ENCODE measurements around the gene ZIC1.

Gene ZIC1

DNA sequence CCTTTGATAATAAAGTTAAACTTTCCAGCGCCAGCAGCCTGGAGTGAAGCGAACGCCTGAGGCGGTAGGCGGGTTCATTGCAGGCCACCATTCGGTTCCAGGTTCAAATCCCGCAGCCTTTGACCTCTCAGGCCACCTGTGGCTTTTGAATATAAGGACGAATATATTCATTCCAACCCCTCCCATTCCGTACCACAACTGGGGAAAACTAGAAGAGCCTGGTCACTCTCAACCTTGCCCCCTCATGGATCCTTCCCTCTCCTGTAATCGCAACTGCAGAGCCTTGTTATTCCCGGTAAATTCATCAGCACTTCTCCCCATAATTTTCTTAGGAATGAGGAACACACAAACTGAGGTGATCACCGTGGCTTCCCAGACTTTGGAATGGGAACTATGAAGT lies 38.0 kb upstream of the ZIC1 start:
- no peak for TF ChIP-seq ZNF274 (IDR thresholded peaks at IDR 0.05; ENCODE audit: low read depth, low read length)
- H3K4me3 ChIP-seq (ENCODE audit: low read length): no peak overlapping the region

DNA sequence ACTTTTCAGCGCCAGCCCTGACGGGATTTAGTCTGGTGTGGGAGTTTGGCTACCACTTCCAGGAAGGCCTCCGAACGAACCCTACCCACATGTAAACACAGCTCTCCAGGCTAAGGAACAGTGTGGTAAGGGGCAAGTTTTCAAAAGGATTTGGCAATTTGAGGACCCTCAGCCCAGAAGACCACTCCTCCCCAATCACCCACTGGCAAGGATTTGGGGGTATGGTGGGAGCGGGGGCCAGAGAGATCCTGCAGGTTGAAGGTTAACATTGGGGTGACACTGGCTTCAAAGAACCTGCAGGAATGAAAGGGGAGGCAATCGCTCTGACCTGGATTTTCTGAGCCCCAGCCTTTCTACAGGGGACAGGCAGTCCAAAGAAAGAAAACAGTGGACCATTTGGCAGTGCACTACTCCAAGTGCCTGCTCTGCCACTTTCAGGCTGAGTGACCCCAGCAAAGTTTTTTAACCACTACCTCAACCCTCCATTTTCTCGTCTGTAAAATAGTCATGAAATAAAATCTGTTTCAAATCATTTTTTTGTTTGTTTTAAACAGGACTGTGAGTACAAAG lies 37.3 kb upstream of the ZIC1 start:
- no peak for TF ChIP-seq ZNF274 (IDR thresholded peaks at IDR 0.05; ENCODE audit: low read depth, low read length)
- H3K4me3 ChIP-seq (ENCODE audit: low read length): no peak overlapping the region

DNA sequence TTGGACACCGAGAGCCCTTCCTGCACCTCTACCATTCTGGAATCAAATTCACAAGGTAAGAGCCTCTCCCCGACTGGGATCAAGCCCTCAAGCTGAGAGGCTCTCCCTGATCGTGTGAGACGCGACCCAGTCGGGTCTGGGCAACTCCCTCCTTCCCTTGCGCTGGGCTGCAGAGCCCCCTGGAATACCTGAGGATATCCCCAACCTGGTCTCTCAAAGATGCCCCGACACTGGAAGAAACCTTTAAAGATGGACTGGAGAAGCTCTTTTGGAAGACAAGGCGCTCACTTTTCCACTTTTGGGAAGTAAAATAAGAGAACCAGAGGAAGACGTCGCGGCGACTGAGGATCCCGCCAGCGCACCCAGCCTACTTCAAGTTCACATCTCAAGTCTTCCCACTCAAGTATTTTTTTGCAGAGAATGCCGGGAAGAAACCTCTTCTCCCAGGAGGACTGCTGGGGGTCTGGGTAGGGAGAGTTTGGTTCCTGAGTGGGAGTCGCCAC lies 36.6 kb upstream of the ZIC1 start:
- no peak for TF ChIP-seq ZNF274 (IDR thresholded peaks at IDR 0.05; ENCODE audit: low read depth, low read length)
- H3K4me3 ChIP-seq (ENCODE audit: low read length): no peak overlapping the region

DNA sequence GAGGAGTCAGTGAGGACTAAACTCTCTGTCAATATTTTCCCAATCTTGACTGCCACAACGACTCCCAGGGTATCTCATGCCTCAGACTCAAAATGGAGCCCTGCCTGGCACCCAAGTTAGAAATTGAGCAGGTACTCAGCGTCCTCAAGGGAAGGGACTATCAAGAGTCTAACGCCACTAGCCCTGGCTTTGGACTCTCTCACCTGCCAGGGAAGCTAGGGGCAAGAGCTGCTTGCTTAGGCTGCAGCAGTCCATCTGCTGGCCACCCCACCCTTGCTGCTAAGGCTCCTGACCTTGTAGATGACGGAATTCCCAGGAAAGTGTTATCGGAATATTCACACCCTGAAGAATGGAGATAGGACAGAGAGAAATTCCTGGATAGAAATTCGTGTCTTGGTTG lies 35.9 kb upstream of the ZIC1 start:
- H3K4me3 ChIP-seq (ENCODE audit: low read length): no peak overlapping the region
- TF ChIP-seq ZNF274 (IDR thresholded peaks at IDR 0.05; ENCODE audit: low read depth, low read length): no peak

DNA sequence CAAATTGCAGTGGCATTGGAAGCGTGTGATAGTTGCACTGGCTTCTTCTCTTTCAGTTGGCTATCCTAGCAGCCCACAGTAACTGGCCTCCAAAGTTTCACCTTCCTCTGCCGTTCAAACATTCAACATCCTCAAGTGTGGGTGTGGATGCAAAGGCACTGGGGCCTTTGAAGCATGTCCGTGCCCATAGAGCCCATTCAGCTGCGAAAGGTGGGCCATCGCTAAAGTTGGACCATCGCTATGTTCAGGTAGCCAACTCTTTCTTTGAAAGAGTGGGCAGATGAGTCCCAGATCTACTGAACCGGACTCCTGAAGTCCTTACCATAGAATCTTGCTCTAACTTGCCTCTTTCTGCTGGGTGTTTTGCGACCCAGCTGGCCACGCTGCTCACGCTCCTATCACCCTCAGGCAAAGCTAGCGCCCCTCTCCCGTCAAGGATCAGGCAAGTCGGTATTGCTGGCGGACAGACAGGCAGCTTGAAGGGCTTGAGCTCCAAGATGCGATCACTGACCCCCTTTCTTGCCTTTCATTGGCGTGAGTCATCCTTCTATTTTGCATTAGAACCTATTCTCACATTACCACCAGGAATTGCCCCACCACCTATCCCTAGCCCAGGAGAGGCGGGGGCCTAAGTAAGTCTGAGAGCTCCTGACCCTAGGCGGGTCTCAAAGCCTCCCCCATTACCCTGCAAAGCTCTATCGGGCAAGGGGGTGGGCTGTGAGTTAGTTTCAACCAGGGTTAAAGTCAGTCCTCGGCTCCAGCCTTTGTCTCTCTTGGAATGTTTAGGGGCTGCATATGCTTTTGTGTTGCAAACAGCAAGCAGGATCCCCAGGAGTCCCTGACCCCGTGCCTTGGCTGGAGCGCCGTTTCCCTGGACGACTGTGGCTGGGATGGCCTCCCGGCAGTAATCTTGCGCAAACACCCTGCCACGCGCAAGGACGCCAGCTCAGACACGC lies 31.5 kb upstream of the ZIC1 start:
- no peak for TF ChIP-seq ZNF274 (IDR thresholded peaks at IDR 0.05; ENCODE audit: low read depth, low read length)
- H3K4me3 ChIP-seq (ENCODE audit: low read length): no peak overlapping the region

DNA sequence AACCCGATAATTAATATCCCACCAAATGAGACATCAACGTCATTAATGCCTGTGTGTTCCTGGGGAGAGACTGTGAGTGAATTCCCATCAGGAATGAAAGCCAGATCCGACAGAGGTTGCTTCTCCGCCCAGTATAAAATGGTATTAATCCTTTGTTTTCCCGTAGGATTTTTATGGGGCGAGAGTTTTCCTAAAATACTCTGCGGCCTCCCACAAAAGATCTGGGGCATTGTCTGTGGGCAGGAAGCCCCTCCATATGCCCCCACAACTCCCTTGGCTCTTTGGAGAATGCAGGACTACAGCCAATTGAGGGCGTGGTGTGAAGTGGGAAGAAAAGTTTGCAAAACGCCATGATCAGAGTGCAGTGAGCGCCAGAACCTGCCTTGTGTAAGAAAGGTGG lies 29.5 kb upstream of the ZIC1 start:
- H3K4me3 ChIP-seq (ENCODE audit: low read length): no peak overlapping the region
- no peak for TF ChIP-seq ZNF274 (IDR thresholded peaks at IDR 0.05; ENCODE audit: low read depth, low read length)

DNA sequence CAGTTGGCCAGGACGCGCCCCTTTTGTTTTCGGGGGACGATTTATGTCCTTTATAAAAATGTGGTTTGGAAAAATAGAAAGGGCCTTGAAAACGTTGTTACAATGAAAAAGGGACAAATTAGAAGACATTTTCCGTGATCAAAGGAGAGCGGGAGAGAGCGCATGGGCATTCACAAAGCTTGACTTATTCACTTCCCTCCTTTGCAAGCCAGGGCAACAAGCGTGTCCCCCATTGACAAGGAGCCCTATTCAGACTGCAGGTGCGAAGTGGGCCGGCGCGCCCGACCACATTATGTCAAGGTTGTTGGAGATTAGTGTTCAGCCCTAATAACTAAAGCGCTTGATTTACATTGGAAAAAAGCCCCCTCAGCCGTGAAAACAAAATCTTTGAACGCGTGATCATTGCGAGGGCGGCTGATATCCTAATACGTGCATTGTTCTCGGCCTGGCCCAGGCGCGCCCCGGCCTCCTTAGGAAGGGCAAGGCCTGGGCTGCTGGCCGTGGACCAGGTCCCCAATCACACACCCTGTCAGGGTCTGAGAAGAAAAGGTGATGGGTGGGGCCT lies 28.7 kb upstream of the ZIC1 start:
- TF ChIP-seq ZNF274 (IDR thresholded peaks at IDR 0.05; ENCODE audit: low read depth, low read length): no peak
- no peak overlapping the region for H3K4me3 ChIP-seq (ENCODE audit: low read length)

DNA sequence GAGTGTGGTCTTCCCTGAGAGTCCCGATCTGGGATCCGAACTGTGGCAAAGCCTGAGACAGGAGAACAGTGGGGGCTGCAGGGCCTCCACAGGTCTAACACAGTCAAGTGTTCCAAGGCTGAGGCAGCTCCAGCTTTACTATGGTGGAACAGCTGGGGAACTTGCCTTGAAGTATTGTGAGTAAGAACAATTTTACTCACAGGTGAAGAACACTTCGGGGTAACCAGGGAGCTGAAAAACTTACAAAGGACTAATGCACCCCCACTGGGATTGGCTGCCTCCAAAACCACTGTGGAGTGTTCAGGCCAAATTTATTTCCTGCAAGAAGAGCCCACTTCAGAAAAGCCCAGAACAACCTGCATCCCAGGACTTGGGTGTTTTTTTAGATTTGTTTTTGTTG lies 28.2 kb upstream of the ZIC1 start:
- H3K4me3 ChIP-seq (ENCODE audit: low read length): no peak overlapping the region
- no peak for TF ChIP-seq ZNF274 (IDR thresholded peaks at IDR 0.05; ENCODE audit: low read depth, low read length)

DNA sequence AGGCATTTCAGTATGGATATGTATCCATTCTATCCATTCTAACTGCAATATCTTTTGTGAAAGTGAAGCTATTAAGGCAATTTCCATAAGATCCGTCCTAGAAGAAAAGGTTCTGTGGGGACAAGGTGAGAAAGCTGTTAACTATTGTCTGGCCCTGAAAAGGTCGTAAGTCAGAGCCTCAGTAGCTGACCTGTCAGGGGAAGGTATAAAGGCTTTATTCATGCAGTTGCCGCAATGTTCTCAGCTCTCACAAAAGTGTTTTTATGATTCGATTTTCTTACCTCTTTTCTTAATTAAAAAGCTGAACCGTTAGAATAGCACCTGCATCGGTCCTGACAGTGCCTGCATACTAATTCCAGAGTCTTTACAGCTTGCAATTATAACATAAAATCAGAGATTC lies 27.6 kb upstream of the ZIC1 start:
- TF ChIP-seq ZNF274 (IDR thresholded peaks at IDR 0.05; ENCODE audit: low read depth, low read length): no peak

DNA sequence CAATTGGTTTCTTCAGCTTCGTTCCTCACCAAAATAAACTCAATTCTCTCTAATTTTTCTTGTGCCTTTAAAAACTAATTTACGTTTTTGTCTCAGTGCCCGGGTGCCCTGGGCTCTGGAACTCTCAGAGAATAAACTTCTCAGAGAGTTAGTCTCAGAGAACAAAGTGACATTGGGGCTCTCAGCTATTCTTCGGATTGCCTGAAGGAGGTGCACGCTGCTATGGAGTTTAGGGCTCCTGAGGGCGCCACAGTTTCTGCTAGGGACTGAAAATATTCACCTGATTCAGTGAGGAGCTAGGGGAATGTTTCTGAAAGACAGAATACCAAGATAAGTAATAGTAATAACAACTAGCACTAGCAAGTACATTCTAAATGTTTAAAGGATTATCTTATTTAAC lies 25.5 kb upstream of the ZIC1 start:
- H3K4me3 ChIP-seq (ENCODE audit: low read length): no peak overlapping the region
- no peak for TF ChIP-seq ZNF274 (IDR thresholded peaks at IDR 0.05; ENCODE audit: low read depth, low read length)

More for the DNA sequence above, 27.6 kb upstream of the ZIC1 start:
- no peak overlapping the region for H3K4me3 ChIP-seq (ENCODE audit: low read length)

DNA sequence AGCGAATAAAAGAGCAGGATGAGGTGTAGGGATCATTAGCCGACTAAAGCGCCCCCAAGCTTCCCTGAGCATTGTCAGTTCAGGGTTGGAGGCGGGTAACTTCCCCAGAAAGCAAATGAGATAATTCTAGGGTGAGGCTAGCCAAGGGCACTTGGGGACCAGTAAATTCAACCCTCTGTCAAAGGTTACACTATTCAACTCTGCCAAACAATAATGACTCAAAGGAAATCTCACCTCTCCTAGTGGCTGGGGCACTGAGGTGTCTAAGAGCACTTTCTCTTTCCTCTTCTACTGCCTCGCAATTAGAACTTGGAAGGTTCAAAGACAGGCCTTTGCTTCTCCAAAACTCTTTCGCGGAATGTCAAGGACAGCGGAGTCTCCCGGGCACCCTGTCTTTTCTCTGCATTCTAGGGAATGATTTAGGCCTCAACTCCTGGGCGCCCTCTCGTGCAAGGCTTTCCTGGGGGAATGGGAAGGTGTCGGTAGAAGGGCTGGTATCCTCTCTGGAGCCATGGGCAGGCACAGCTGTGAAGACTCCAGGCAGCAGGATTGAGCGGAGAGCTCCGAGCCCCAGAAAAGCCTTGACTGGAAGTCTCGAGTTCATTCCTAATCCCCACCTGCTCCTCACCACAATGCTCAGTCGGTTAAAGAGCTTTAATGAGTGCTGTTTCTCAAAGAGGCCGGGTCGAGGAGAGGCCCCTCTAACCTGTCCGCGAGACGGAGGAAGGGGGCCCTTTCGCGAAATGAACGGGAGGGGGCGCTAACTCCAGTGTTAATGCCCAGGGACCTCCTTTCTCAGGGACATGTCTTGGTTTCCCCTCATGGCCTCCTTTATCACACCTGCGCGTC lies 24.7 kb upstream of the ZIC1 start:
- TF ChIP-seq ZNF274 (IDR thresholded peaks at IDR 0.05; ENCODE audit: low read depth, low read length): no peak
- H3K4me3 ChIP-seq (ENCODE audit: low read length): no peak overlapping the region

DNA sequence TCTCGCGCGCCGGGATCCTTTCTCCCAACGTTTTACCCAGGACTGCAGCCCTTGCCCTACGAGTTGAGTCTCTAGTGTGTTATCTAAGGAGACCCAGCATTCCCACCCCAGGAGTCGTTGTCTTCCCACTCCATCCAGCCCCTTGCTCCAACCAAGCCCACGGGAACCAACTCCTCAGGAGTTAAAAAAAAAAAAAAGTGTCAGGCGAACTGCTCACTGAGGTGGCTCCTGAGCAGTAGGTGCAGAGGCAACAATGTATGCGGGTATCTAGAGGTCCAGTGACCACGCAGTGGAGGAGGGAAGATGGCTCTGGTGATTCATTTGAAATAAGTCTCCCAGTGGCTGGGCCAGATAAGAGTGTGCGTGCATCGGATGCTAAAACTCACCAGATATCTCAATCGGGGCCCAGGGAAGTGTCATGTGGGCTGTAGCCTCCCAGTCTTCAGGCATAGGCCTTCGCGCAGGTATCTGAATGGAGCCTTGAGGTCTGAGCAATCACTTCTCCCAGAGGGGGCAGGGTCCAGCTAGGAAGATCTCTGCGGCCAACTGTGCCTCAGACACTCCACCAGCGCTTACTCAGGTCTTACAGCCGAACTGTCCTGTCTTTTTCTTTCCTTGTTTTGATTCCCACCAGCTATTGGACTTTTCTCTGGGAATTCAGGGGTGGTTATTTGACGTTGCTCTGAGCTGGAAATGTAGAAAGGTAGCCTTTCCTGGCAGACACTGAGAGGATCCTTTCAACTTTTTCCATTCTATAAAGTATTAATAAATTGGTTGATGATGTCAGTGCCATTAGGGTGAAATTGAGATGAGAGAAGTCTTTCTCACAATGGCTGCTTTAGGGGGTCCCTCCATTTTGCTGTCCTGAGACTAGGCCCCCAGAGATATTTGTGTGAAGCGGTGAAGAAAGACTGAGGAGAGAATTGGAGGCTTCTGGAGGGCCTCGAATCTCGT lies 23.8 kb upstream of the ZIC1 start:
- no peak for TF ChIP-seq ZNF274 (IDR thresholded peaks at IDR 0.05; ENCODE audit: low read depth, low read length)
- no peak overlapping the region for H3K4me3 ChIP-seq (ENCODE audit: low read length)

DNA sequence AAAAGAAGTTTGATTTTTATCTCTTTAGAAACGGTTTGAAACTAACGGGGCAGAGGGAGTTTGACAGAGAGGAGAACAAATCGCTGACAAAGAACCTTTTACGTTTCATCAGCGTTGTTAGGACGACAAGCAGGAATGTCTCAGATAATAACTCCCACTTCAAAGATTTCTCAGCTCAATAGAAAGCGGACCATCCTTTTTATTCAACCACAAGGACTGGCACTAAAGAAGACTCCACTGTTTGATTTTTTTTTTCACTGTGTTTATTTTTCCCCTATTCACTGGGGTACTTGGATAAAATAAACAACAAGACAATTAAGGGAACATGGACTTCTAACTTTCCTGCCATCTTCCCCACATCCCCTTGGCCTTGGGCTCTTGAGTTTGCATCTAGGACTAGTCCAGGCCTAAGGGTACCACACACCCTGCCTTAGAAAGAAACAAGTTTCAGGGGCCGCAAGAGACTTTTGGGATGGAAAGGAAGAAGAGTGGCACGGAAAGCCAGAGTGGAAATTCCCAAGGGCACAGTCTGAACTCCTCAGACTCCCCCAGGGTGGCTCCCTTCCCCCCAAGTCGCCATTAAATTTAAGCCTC lies 21.8 kb upstream of the ZIC1 start:
- H3K4me3 ChIP-seq (ENCODE audit: low read length): no peak overlapping the region
- TF ChIP-seq ZNF274 (IDR thresholded peaks at IDR 0.05; ENCODE audit: low read depth, low read length): no peak
